Measurements from ENCODE around the gene DBNL.

DBNL gene

GRCh38 chr7:44097064-44097932, 52.8 kb downstream of the DBNL start:
- no peak for DNase-seq

- no peak for DNase-seq
Measured at GRCh38 chr7:44098092-44099068, 53.9 kb downstream of the DBNL start.

- no peak for DNase-seq
Measured at GRCh38 chr7:44099669-44100068, 55.2 kb downstream of the DBNL start.

GRCh38 chr7:44100458-44101302, 56.2 kb downstream of the DBNL start:
- DNase-seq = peak in 7 of 58 donors; percentile 17 to 67 (median 48)

GRCh38 chr7:44101303-44101965, 56.9 kb downstream of the DBNL start:
- DNase-seq = no peak

GRCh38 chr7:44101966-44102845, 57.7 kb downstream of the DBNL start:
- peak in 4 of 58 donors; percentile 12 to 52 (median 48) for DNase-seq

- DNase-seq = no peak
Measured at GRCh38 chr7:44102846-44103565, 58.5 kb downstream of the DBNL start.

- DNase-seq = no peak
Measured at GRCh38 chr7:44103566-44103922, 59.0 kb downstream of the DBNL start.

GRCh38 chr7:44103923-44104859, 59.7 kb downstream of the DBNL start, which contains the start of gene AEBP1:
Gene AEBP1, plus strand, starts transcription at chr7:44104345. Its CDS starts 321 bp downstream, at chr7:44104666.
- no peak for DNase-seq

- peak in 45 of 58 donors; percentile 3 to 83 (median 46) for DNase-seq
Measured at GRCh38 chr7:44104860-44105771, 60.6 kb downstream of the DBNL start.

GRCh38 chr7:44105832-44106231, 61.3 kb downstream of the DBNL start:
- no peak for DNase-seq

GRCh38 chr7:44106311-44107065, 62.0 kb downstream of the DBNL start:
- no peak for DNase-seq

- DNase-seq = no peak
Measured at GRCh38 chr7:44107116-44107960, 62.8 kb downstream of the DBNL start.

- no peak for DNase-seq
Measured at GRCh38 chr7:44107961-44108767, 63.7 kb downstream of the DBNL start.
